H9 (cell line): ENCODE results near the gene DPEP2. TPM values are rescaled to one million over a fixed set of nuclear protein-coding genes. Genes with fewer than 3 reads are reported as not detected.

ENCODE experiments used
- DNase-seq: peaks from one replicate; pipeline ENCODE4 v3.0.0-alpha.2; 2017
- H2AFZ ChIP-seq: one replicate; pipeline ENCODE4 v1.6.1; 2013; ENCODE audit warnings: mild to moderate bottlenecking, low read length, control low read depth, moderate library complexity
- H2AK5ac ChIP-seq: 2 replicates; pipeline ENCODE4 v1.6.1; 2013; ENCODE audit warnings: low read length, control low read depth, mixed read lengths; ENCODE audit not compliant: insufficient read length
- H2BK120ac ChIP-seq: one replicate; pipeline ENCODE4 v1.6.1; 2013; ENCODE audit warnings: low read depth, mild to moderate bottlenecking, low read length, control low read depth, inconsistent platforms; ENCODE audit not compliant: poor library complexity, severe bottlenecking
- H2BK12ac ChIP-seq: 2 replicates; pipeline ENCODE4 v1.6.1; 2013; ENCODE audit warnings: low read length, control low read depth, mixed read lengths, low read depth; ENCODE audit not compliant: insufficient read length
- H2BK15ac ChIP-seq: 2 replicates; pipeline ENCODE4 v1.6.1; 2013; ENCODE audit warnings: low read depth, low read length, control low read depth
- H2BK20ac ChIP-seq: one replicate; pipeline ENCODE4 v1.6.1; 2013; ENCODE audit warnings: low read depth, mild to moderate bottlenecking, low read length, control low read depth, inconsistent platforms; ENCODE audit not compliant: poor library complexity, severe bottlenecking
- H2BK5ac ChIP-seq: 2 replicates; pipeline ENCODE4 v1.6.1; 2013; ENCODE audit warnings: low read length, control low read depth, mixed read lengths; ENCODE audit not compliant: insufficient read length
- H3K14ac ChIP-seq: 2 replicates; pipeline ENCODE4 v1.6.1; 2013; ENCODE audit warnings: low read length, control low read depth; ENCODE audit not compliant: insufficient read depth
- H3K18ac ChIP-seq: 2 replicates; pipeline ENCODE4 v1.6.1; 2013; ENCODE audit warnings: low read depth, mild to moderate bottlenecking, mixed read lengths, low read length, control low read depth; ENCODE audit not compliant: insufficient read length
- H3K23ac ChIP-seq: 2 replicates; pipeline ENCODE4 v1.6.1; 2013; ENCODE audit warnings: low read length, control low read depth, mixed read lengths, low read depth; ENCODE audit not compliant: insufficient read length
- H3K23me2 ChIP-seq: 2 replicates; pipeline ENCODE4 v1.6.1; 2013; ENCODE audit warnings: low read depth, mild to moderate bottlenecking, mixed read lengths, low read length, control low read depth; ENCODE audit not compliant: insufficient read length, poor library complexity, severe bottlenecking
- H3K27ac ChIP-seq: 2 replicates; pipeline ENCODE4 v1.5.1; 2013; ENCODE audit warnings: low read length, control low read depth, mixed read lengths, low read depth; ENCODE audit not compliant: insufficient read length
- H3K27me3 ChIP-seq: 2 replicates; pipeline ENCODE4 v1.6.1; 2013; ENCODE audit warnings: low read length, control low read depth, inconsistent platforms; ENCODE audit not compliant: insufficient read depth
- H3K4ac ChIP-seq: 2 replicates; pipeline ENCODE4 v1.6.1; 2013; ENCODE audit warnings: low read depth, mild to moderate bottlenecking, control low read depth, inconsistent platforms, low read length, moderate library complexity
- H3K4me1 ChIP-seq: 2 replicates; pipeline ENCODE4 v1.6.1; 2013; ENCODE audit warnings: low read length, control low read depth, inconsistent platforms; ENCODE audit not compliant: insufficient read depth
- H3K4me2 ChIP-seq: 2 replicates; pipeline ENCODE4 v1.6.1; 2013; ENCODE audit warnings: low read length, control low read depth, mixed read lengths; ENCODE audit not compliant: insufficient read length, insufficient read depth
- H3K56ac ChIP-seq: 2 replicates; pipeline ENCODE4 v1.6.1; 2013; ENCODE audit warnings: low read depth, mild to moderate bottlenecking, mixed read lengths, low read length, control low read depth; ENCODE audit not compliant: insufficient read length
- H3K79me1 ChIP-seq: 2 replicates; pipeline ENCODE4 v1.6.1; 2013; ENCODE audit warnings: low read depth, mild to moderate bottlenecking, moderate library complexity, low read length, control low read depth, inconsistent platforms; ENCODE audit not compliant: insufficient read depth, poor library complexity, severe bottlenecking
- H3K79me2 ChIP-seq: 2 replicates; pipeline ENCODE4 v1.6.1; 2013; ENCODE audit warnings: low read length, control low read depth, inconsistent platforms; ENCODE audit not compliant: insufficient read depth
- H3K9ac ChIP-seq: 2 replicates; pipeline ENCODE4 v1.6.1; 2013; ENCODE audit warnings: low read length, control low read depth, mixed read lengths; ENCODE audit not compliant: insufficient read length; ENCODE audit errors: extremely low read depth
- H3K9me3 ChIP-seq: one replicate; pipeline ENCODE4 v1.6.1; 2013; ENCODE audit warnings: low read depth, low read length, inconsistent platforms; ENCODE audit not compliant: control insufficient read depth
- H3T11ph ChIP-seq: one replicate; pipeline ENCODE4 v1.6.1; 2013; ENCODE audit warnings: mild to moderate bottlenecking, low read length, control low read depth, inconsistent platforms
- H4K20me1 ChIP-seq: one replicate; pipeline ENCODE4 v1.6.1; 2013; ENCODE audit not compliant: control insufficient read depth, insufficient read length, insufficient read depth
- H4K5ac ChIP-seq: 2 replicates; pipeline ENCODE4 v1.6.1; 2013; ENCODE audit warnings: low read depth, mild to moderate bottlenecking, mixed read lengths, low read length, control low read depth; ENCODE audit not compliant: insufficient read length
- H4K8ac ChIP-seq: replicated peaks from 2 replicates; pipeline ENCODE4 v1.6.1; 2013; ENCODE audit warnings: low read length, control low read depth, mixed read lengths, low read depth; ENCODE audit not compliant: insufficient read length
- H4K91ac ChIP-seq: 2 replicates; pipeline ENCODE4 v1.6.1; 2013; ENCODE audit warnings: low read depth, mild to moderate bottlenecking, moderate library complexity, mixed read lengths, low read length, control low read depth; ENCODE audit not compliant: insufficient read length
- H3K27ac Mint-ChIP-seq, 3 experiments: 2 replicates in 2 of 3; 3 replicates in 1 of 3; pipeline ENCODE4 v1.8.0; 2020 to 2021; ENCODE audit warnings: mixed read lengths in 3 of 3, mild to moderate bottlenecking in 1 of 3, moderate library complexity in 1 of 3
- H3K27me3 Mint-ChIP-seq: 2 replicates; pipeline ENCODE4 v1.8.0; 2021; ENCODE audit warnings: low read depth, mild to moderate bottlenecking, moderate library complexity, mixed read lengths
- H3K36me3 Mint-ChIP-seq, 3 experiments: 2 replicates in 2 of 3; 3 replicates in 1 of 3; pipeline ENCODE4 v1.8.0; 2020 to 2021; ENCODE audit warnings: low read depth in 3 of 3, mixed read lengths in 3 of 3; ENCODE audit not compliant: insufficient read depth in 1 of 3
- H3K4me1 Mint-ChIP-seq, 2 experiments: 2 replicates each; pipeline ENCODE4 v1.8.0; 2020; ENCODE audit warnings: mixed read lengths in 2 of 2
- H3K4me3 Mint-ChIP-seq, 2 experiments: 2 replicates in 1 of 2; 3 replicates in 1 of 2; pipeline ENCODE4 v1.8.0; 2020 to 2021; ENCODE audit warnings: mild to moderate bottlenecking in 2 of 2, mixed read lengths in 2 of 2, moderate library complexity in 1 of 2
- H3K9me3 Mint-ChIP-seq, 2 experiments: 2 replicates in 1 of 2; 3 replicates in 1 of 2; pipeline ENCODE4 v1.8.0; 2020; ENCODE audit warnings: mild to moderate bottlenecking in 2 of 2, mixed read lengths in 2 of 2, moderate library complexity in 1 of 2
- CTCF ChIP-seq: fragments of 200-600 bp; sonication (generic); conservative IDR thresholded peaks from 3 replicates; pipeline ENCODE4 v1.8.0; 2021; ENCODE audit warnings: antibody characterized with exemption, mild to moderate bottlenecking
- WGBS: extraction: QIAGEN DNeasy Blood & Tissue Kit; methylation state at CpG from one replicate; pipeline ENCODE4 v1.1.7; 2013; ENCODE audit warnings: missing lambda C conversion rate, low lambda C conversion rate, mixed read lengths; ENCODE audit not compliant: insufficient read length; ENCODE audit errors: extremely low coverage; 5-methylcytosine and 5-hydroxymethylcytosine counted together
- total RNA-seq: library from RNA; stranded (reverse); gene quantifications from 2 replicates; pipeline ENCODE4 v1.2.1, GENCODE V29; 2021

DPEP2 gene
- total RNA-seq, 1 experiment from 2014 or later: not detected

GRCh38 chr16:68005786-68006286 is 6.6 kb upstream of the DPEP2 start:
- no CpG with 5 or more reads among the region's 6 CpGs for WGBS
- H4K20me1 ChIP-seq: no peaks in the 10 kb centered on the region

More at GRCh38 chr16:68005786-68006286, 6.6 kb upstream of the DPEP2 start:
- H3K4me3 Mint-ChIP-seq: no peak overlapping the region
- Histone ChIP-seq H3K79me2 (no peaks in the 10 kb centered on the region), H3K9ac (no peak overlapping the region), H2BK15ac (no peak overlapping the region), H3K14ac (no peak overlapping the region), H3K56ac (no peak overlapping the region), H3K79me1 (no peaks in the 10 kb centered on the region), H3T11ph (no peak overlapping the region), H2AFZ (no peak overlapping the region), H3K23ac (no peak overlapping the region), H3K4me2 (no peak overlapping the region), H3K4me1 (peaks cover 5% of the 10 kb centered on the region; the same call in 1 of the 2 replicates), H3K18ac (peak overlapping the region; percentile 15), H3K27me3 (no peaks in the 10 kb centered on the region), H2BK5ac (no peak overlapping the region), H3K4ac (no peak overlapping the region), H3K9me3 (no peaks in the 10 kb centered on the region), H2AK5ac (no peak overlapping the region), H2BK20ac (no peak overlapping the region), H3K23me2 (no peaks in the 10 kb centered on the region), H4K8ac (no peak overlapping the region), H2BK120ac (no peak overlapping the region), H2BK12ac (no peak overlapping the region), H3K27ac (no peak overlapping the region), H4K5ac (no peak overlapping the region), H4K91ac (no peak overlapping the region)
- H3K4me1 Mint-ChIP-seq: peaks cover 13 to 18% of the 10 kb centered on the region in 2 experiments
- no peaks in the 10 kb centered on the region for H3K9me3 Mint-ChIP-seq
- no peak for DNase-seq
- H3K36me3 Mint-ChIP-seq: no peaks in the 10 kb centered on the region
- H3K27me3 Mint-ChIP-seq: peaks cover 6% of the 10 kb centered on the region
- peak overlapping the region; percentile 7 to 72 (median 70); a peak in 3 of 7 replicates for H3K27ac Mint-ChIP-seq
- no peak for TF ChIP-seq CTCF
